Measurements from ENCODE around the gene WSB1. TPM values are rescaled to one million over a fixed set of nuclear protein-coding genes. Genes with fewer than 3 reads are reported as not detected.

The WSB1 gene
- total and polyA plus RNA-seq, 4 donors, result 26.6 to 86.2 (median 45.8) TPM

- WGBS, result 87% methylated on average over 1 of the region's 1 CpG
- TF ChIP-seq GABPA (IDR thresholded peaks at IDR 0.05 in 1 of 2, conservative IDR thresholded peaks at IDR 0.05 in 1 of 2) (no peak), ZBTB33 (IDR thresholded peaks at IDR 0.05) (no peak), HNF4A (conservative IDR thresholded peaks at IDR 0.05) (no peak), RXRA (IDR thresholded peaks at IDR 0.05) (no peak), REST (IDR thresholded peaks at IDR 0.05) (no peak), CTCF (IDR thresholded peaks at IDR 0.05; ENCODE audit: low read depth, low read length, missing input control) (no peak), MAX (IDR thresholded peaks at IDR 0.05) (no peak), JUND (IDR thresholded peaks at IDR 0.05) (no peak)
- Histone ChIP-seq H3K9me3 (ENCODE audit: control insufficient read depth in 4 of 4, low read length in 3 of 4) (no peaks in the 10 kb centered on the region), H3K27me3 (ENCODE audit: control insufficient read depth in 4 of 4, insufficient read depth in 4 of 4, low read length in 3 of 4) (no peaks in the 10 kb centered on the region), H3K27ac (ENCODE audit: low read depth in 1 of 2, low read length in 2 of 2) (no peak overlapping the region), H3K9ac (ENCODE audit: low read depth in 1 of 2, low read length in 2 of 2) (no peak overlapping the region), H3K4me3 (ENCODE audit: low read depth in 1 of 3, low read length in 3 of 3) (no peak overlapping the region), H3K36me3 (ENCODE audit: control insufficient read depth in 4 of 4, insufficient read depth in 3 of 4, low read depth in 1 of 4, low read length in 3 of 4) (no peaks in the 10 kb centered on the region), H3K4me1 (ENCODE audit: control insufficient read depth in 4 of 4, insufficient read depth in 4 of 4, low read length in 3 of 4) (peaks cover 0 to 3% (median 2%) of the 10 kb centered on the region in 4 donors)
- DNase-seq (ENCODE audit: low spot score), result no peak
Measured at GRCh38 chr17:27269201-27269600, 24.7 kb upstream of the WSB1 start.

- Histone ChIP-seq H3K9me3 (ENCODE audit: control insufficient read depth in 4 of 4, low read length in 3 of 4) (no peaks in the 10 kb centered on the region), H3K4me3 (ENCODE audit: low read depth in 1 of 3, low read length in 3 of 3) (no peak overlapping the region), H3K4me1 (ENCODE audit: control insufficient read depth in 4 of 4, insufficient read depth in 4 of 4, low read length in 3 of 4) (peaks cover 0 to 3% (median 2%) of the 10 kb centered on the region in 4 donors), H3K9ac (ENCODE audit: low read depth in 1 of 2, low read length in 2 of 2) (no peak overlapping the region), H3K27me3 (ENCODE audit: control insufficient read depth in 4 of 4, insufficient read depth in 4 of 4, low read length in 3 of 4) (no peaks in the 10 kb centered on the region), H3K27ac (ENCODE audit: low read depth in 1 of 2, low read length in 2 of 2) (no peak overlapping the region), H3K36me3 (ENCODE audit: control insufficient read depth in 4 of 4, insufficient read depth in 3 of 4, low read depth in 1 of 4, low read length in 3 of 4) (no peaks in the 10 kb centered on the region)
- 85% methylated on average over 7 of the region's 7 CpGs for WGBS
- no peak for DNase-seq (ENCODE audit: low spot score)
- TF ChIP-seq REST (IDR thresholded peaks at IDR 0.05) (no peak), NR2F2 (IDR thresholded peaks at IDR 0.05) (no peak), MAX (IDR thresholded peaks at IDR 0.05) (no peak), CTCF (IDR thresholded peaks at IDR 0.05; ENCODE audit: low read depth, low read length, missing input control) (no peak), SP1 (IDR thresholded peaks at IDR 0.05) (no peak), FOXA1 (IDR thresholded peaks at IDR 0.05) (no peak), ATF3 (IDR thresholded peaks at IDR 0.05) (no peak), RAD21 (IDR thresholded peaks at IDR 0.05) (no peak), FOXA2 (IDR thresholded peaks at IDR 0.05) (no peak), JUND (IDR thresholded peaks at IDR 0.05) (no peak), EGR1 (IDR thresholded peaks at IDR 0.05; ENCODE audit: low read depth in 2 of 2) (no peak), HNF4G (IDR thresholded peaks at IDR 0.05) (no peak), TAF1 (conservative IDR thresholded peaks at IDR 0.05) (no peak)
Measured at GRCh38 chr17:27269974-27270373, 23.9 kb upstream of the WSB1 start.

Data from liver (tissue), 9 donors.